ENCODE measurements around the gene TEKT5. TPM values are rescaled to one million over a fixed set of nuclear protein-coding genes. Genes with fewer than 3 reads are reported as not detected.
"Not testable (repeated sequence)": the region's sequence is repeated elsewhere in the genome, so short reads cannot be mapped to it uniquely, and the experiment has no call there.

TEKT5 gene
- total and polyA plus RNA-seq, 9 of the 15 experiments (the other 6 are each of a cell fraction or from before 2014, with no cell fraction given): 0.10 to 0.19 TPM; not detected in 7

- H3K4me2 ChIP-seq (ENCODE audit: insufficient read depth, low read length); ATAC-seq; DNase-seq (ENCODE audit: extremely low read depth in 1 of 4, low spot score in 3 of 4); H3K9me1 ChIP-seq (ENCODE audit: control insufficient read depth, insufficient read depth, low read length); H2AFZ ChIP-seq (ENCODE audit: low read depth, low read length); CTCF ChIA-PET (ENCODE audit: low intra/inter-chr PET ratio); in situ Hi-C loops (cut with MboI); FAIRE-seq; H3K4me1 ChIP-seq (replicated peaks in 1 of 2; ENCODE audit: control insufficient read depth in 2 of 2, insufficient read depth in 2 of 2, low read length in 2 of 2); H3K9me3 ChIP-seq (replicated peaks; ENCODE audit: control insufficient read depth, insufficient read depth, low read depth, low read length); H3K27ac ChIP-seq (ENCODE audit: extremely low read depth, low read depth, low read length); H3K36me3 ChIP-seq (ENCODE audit: control insufficient read depth, insufficient read depth, low read length); H3K79me2 ChIP-seq (ENCODE audit: control insufficient read depth, insufficient read depth, low read length); BruUV-seq (replicated peaks); H3K9ac ChIP-seq (ENCODE audit: insufficient read depth in 1 of 2, low read depth in 2 of 2, low read length in 2 of 2); intact Hi-C loops (cut with micrococcal nuclease); H3K4me3 ChIP-seq; H4K20me1 ChIP-seq (replicated peaks; ENCODE audit: control insufficient read depth, insufficient read depth, low read length): not testable (repeated sequence)
- peaks cover 8 to 49% of the 10 kb centered on the region in 2 experiments; a peak in 4 of 5 replicates for H3K27me3 ChIP-seq (ENCODE audit: control insufficient read depth in 2 of 2, insufficient read depth in 2 of 2, low read length in 2 of 2)
- POLR2A ChIA-PET: interaction anchor here (0.5 kb wide), 1 partner anchor 109 kb away, joined by 3 read pairs; no protein-coding TSS in a partner anchor
- 0 out of 2 replicates have a peak, but pooled peaks have one; percentile 19 for TF ChIP-seq CEBPB (tag; IDR thresholded peaks at IDR 0.05)
- WGBS (ENCODE audit: insufficient coverage, low coverage, missing lambda C conversion rate): 5% methylated on average over 4 of the region's 4 CpGs
Measured at GRCh38 chr16:10633429-10633828, 61.3 kb downstream of the TEKT5 start.

- TF ChIP-seq CBX2 (IDR thresholded peaks at IDR 0.05; ENCODE audit: insufficient read depth, low read length, poor library complexity, severe bottlenecking): no peak
- no peak for TF ChIP-seq ZNF347 (CRISPR knock-in tag; IDR thresholded peaks at IDR 0.05; ENCODE audit: low read depth)
- no peak for TF ChIP-seq HDAC1 (IDR thresholded peaks at IDR 0.05)
- no peak for TF ChIP-seq NR2C2 (CRISPR knock-in tag; IDR thresholded peaks at IDR 0.05)
- no peak for TF ChIP-seq NR2C2 (tag; IDR thresholded peaks at IDR 0.05)
- TF ChIP-seq C11orf30 (IDR thresholded peaks at IDR 0.05; ENCODE audit: low read depth): no peak
- no peaks in the 10 kb centered on the region for H3K36me3 ChIP-seq (ENCODE audit: control insufficient read depth, insufficient read depth, low read length)
- H3K79me2 ChIP-seq (ENCODE audit: control insufficient read depth, insufficient read depth, low read length): no peaks in the 10 kb centered on the region
- BruUV-seq (replicated peaks): no TSS peak
- H3K4me1 ChIP-seq (replicated peaks in 1 of 2; ENCODE audit: control insufficient read depth in 2 of 2, insufficient read depth in 2 of 2, low read length in 2 of 2): peaks cover 0 to 4% of the 10 kb centered on the region in 2 experiments; a peak in 2 of 5 replicates
- DNase-seq (ENCODE audit: extremely low read depth in 1 of 4, low spot score in 3 of 4) (no peak), FAIRE-seq (no peak), ATAC-seq (no peak)
- 25% methylated on average over 2 of the region's 2 CpGs for WGBS (ENCODE audit: insufficient coverage, low coverage, missing lambda C conversion rate)
- no peak overlapping the region for H3K27ac ChIP-seq (ENCODE audit: extremely low read depth, low read depth, low read length)
- in situ Hi-C loops (cut with MboI): no loop called here
- H3K9me3 ChIP-seq (replicated peaks; ENCODE audit: control insufficient read depth, insufficient read depth, low read depth, low read length): no peaks in the 10 kb centered on the region
- H3K9ac ChIP-seq (ENCODE audit: insufficient read depth in 1 of 2, low read depth in 2 of 2, low read length in 2 of 2): no peak overlapping the region
- H3K9me1 ChIP-seq (ENCODE audit: control insufficient read depth, insufficient read depth, low read length): no peaks in the 10 kb centered on the region
- H4K20me1 ChIP-seq (replicated peaks; ENCODE audit: control insufficient read depth, insufficient read depth, low read length): no peaks in the 10 kb centered on the region
- H3K4me2 ChIP-seq (ENCODE audit: insufficient read depth, low read length): no peak overlapping the region
- ChIA-PET CTCF (ENCODE audit: low intra/inter-chr PET ratio) (no interaction called here), POLR2A (interaction anchor here (0.5 to 1.2 kb wide), 4 partner anchors 13 to 59 kb away, joined by 3 to 4 read pairs (median 4); no protein-coding TSS in a partner anchor)
- intact Hi-C loops (cut with micrococcal nuclease): no loop called here
- H3K4me3 ChIP-seq: no peak overlapping the region
- H2AFZ ChIP-seq (ENCODE audit: low read depth, low read length): no peak overlapping the region
- H3K27me3 ChIP-seq (ENCODE audit: control insufficient read depth in 2 of 2, insufficient read depth in 2 of 2, low read length in 2 of 2): peaks cover 8 to 40% of the 10 kb centered on the region in 2 experiments; a peak in 4 of 5 replicates
Measured at GRCh38 chr16:10631886-10632285, 62.8 kb downstream of the TEKT5 start.
